NCI-H1436 (cell line): ENCODE measurements around the gene SKIC8.

Experiments
- DNase-seq: peaks from one replicate; lab custom pipeline; 2025; lab: John Stamatoyannopoulos, UW

The SKIC8 gene

DNA sequence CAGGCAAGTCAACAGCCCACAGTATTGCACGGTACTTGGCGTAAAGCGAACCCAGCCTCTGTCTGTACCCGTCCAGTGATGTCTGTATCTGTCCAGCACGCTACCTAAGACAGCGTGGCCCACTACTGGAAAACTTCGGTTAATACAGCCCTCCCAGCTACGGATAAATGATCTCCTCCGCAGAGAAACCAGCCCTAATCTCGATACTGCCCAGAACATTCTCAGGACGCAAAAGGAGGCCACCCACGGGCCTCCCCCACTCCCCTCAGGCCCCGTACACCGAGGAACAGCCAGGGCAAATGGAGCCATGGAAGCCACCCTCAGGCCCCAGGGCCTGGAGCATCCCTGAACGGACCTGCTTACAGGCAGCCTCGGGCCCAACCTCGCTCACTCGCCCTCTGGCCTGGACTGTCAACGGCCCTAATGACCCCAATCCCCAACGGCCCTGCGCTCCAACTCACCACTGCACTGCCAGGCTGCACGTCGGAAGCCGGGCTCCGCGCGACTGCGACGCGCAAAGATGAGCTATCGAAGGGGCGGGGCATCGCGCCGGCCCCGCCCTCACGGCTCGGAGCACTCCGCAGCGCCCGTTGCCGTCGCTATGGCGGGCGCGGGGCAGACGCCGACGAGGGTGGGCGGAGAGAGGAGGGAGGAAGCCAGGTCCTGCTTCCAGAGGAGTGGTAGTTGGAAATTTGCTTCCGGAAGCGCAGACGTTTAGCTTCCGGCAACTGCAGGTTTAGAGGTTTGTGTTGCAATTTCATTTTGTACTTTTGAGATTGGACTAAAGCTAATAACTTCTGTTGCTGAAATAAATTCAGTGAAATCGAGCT is at the start of gene SKIC8:
Gene SKIC8 (minus strand): TSS at position 509 of the 830 bp plus-strand sequence. CDS start 3,923 bp downstream, outside the sequence.
- DNase-seq = peak; percentile 90

- no peak for DNase-seq
Measured at GRCh38 chr15:78347586-78348543, 48.5 kb upstream of the SKIC8 start.

DNA sequence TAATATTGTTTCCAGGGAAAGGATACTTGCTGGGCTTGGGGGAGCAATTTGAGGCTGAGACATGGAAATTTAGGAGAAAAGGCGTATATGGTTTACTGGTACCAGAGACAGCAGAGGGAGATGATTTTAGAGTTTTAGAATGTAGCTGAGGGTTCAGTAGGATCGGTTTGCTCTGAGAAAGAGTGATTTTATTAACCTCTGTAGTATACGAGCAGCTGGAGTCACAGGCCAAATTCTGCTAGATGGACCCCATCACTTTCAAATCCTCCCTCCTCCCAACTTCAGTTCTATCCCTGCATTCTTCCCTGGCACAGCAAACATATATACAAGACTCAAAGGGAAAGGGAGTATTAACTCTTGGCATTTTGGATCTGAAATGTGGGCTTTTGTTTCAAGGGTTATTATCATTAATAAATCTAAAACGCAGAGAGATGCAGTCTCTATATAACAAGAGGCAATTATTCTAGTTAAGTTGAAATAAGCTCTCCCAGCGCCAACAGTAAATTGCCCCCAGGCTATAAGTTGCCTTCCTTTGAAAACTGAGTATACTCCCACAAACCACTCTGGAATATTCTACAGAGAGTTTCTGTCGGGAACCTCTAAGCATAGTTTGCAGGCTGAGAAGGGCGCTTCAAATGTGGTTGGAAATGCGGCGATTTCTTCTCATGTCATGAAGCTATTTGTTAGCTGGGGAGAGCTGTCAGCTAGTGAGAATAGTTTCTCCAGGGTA is 46.2 kb upstream of the SKIC8 start:
- no peak for DNase-seq

GRCh38 chr15:78343276-78344060 is 44.1 kb upstream of the SKIC8 start:
- no peak for DNase-seq

GRCh38 chr15:78342021-78342420 is 42.6 kb upstream of the SKIC8 start:
- DNase-seq = no peak

GRCh38 chr15:78341057-78341987 is 41.9 kb upstream of the SKIC8 start:
- DNase-seq = no peak

DNA sequence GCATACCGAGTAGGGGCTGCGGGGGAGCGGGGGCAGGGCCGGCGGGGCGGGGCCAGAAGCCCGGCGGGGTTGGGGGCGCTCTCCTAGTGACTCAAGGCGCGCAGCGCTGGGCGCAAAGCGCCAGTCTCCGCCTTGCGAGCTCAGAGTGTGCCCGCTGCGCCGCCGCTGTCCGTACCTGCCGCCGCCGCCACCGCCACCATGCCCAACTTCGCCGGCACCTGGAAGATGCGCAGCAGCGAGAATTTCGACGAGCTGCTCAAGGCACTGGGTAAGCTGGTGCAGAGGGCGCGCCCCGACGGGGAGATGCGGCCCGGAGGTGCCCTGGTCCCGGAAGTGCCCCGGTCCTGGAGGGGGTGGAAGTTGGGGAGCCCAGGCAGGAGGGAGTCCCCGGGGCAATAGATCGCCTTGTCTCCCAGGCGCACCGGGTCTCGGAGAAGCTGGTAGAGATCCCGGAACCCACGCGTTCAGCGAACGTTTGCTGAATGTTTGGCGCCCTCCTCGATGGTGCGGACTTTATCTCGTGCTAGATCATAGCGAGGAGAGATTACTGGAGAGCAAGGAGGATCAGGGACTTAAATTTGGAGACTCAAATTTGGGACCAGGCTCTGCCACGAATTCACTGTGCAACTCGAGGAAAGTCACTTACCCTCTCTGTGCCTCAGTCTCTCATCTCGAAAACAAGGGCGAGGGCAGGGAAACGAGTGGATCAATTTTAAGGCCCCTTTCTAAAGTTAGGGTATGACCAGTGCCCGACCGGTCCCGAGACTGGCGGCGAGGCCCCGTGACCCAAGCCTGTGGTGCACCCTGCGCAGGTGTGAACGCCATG is 41.0 kb upstream of the SKIC8 start, which contains the start of gene CRABP1:
Gene CRABP1 (plus strand): TSS at position 123 of the 826 bp plus-strand sequence. CDS start 76 bp downstream, at position 199.
- no peak for DNase-seq

DNA sequence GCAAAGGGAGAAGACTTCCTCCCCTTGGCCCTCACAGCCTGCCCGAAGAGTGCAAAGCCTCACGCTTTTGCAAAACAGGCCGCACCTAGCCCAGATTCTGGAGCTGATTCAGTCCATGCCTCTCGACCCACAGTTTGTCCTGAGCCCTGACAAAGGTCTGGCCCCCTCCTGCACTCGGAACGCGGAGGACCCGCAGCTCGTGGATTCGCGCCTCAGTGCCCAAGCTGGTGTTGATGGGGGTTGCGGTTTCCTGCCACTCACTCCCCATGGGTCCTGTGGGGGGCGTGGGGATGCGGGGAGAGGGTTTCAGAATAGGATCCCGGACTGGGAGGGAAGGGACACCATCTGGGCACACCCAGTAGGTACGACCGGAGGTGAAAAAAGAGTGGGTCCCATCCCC is 40.1 kb upstream of the SKIC8 start:
- DNase-seq = no peak

GRCh38 chr15:78338781-78339180 is 39.4 kb upstream of the SKIC8 start:
- DNase-seq = no peak

DNA sequence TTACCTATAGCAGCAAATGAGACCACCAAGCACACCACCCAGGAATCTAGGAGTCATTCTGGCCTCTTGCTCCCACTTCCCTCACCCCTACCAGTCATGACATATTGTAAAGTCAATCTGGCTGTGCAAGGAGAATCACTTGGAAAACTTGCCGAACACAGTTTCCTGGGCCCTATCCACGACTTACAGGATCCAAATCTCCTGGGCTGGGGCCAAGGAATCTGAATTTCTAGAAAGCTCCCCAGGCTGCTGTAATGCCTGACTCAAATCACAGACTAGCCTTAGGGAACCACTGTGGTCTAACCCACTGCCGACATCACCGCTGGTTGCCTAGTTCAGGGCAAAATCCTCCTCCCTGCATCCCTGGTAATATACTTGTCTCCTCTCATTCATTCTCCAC is 36.6 kb upstream of the SKIC8 start:
- no peak for DNase-seq

DNA sequence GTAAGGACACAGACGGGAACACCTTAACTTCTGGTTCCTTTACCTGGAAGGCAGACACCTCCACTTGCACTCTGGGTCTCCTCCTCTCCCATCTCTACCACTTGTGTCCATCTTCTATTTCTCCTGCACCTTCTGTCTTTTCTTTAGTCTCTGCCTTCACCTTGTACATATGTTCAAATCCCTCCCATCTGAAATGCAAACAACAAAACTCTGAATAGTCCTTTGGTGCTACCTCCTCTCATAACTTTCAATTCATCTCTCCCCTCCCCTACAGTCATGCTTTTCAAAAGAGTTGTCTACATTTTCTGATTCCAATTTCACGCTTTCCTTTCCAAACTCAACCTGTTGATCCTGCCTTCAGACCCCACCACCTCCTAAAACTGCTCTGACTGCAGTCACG is 35.4 kb upstream of the SKIC8 start:
- no peak for DNase-seq

GRCh38 chr15:78329625-78330024 is 30.2 kb upstream of the SKIC8 start:
- DNase-seq = no peak

DNA sequence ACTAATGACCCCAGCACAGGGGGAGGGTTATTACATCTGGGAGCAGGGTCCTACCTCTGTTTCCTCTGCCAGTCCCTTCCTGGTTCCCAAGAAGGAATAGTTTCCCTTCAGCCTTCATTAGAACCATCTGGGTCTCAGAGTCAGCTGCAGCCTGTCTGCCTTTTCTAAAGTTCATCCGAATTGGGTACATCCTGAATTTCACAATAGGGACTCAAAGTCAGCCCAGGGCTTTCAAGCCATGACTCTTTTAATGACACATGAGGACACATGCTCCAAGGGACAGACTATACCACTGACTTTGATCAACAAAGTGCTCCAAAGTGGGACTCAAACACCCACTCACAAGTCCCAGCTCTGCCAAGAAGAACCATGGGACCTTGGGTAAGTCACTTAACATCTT is 28.1 kb upstream of the SKIC8 start:
- DNase-seq = no peak

DNA sequence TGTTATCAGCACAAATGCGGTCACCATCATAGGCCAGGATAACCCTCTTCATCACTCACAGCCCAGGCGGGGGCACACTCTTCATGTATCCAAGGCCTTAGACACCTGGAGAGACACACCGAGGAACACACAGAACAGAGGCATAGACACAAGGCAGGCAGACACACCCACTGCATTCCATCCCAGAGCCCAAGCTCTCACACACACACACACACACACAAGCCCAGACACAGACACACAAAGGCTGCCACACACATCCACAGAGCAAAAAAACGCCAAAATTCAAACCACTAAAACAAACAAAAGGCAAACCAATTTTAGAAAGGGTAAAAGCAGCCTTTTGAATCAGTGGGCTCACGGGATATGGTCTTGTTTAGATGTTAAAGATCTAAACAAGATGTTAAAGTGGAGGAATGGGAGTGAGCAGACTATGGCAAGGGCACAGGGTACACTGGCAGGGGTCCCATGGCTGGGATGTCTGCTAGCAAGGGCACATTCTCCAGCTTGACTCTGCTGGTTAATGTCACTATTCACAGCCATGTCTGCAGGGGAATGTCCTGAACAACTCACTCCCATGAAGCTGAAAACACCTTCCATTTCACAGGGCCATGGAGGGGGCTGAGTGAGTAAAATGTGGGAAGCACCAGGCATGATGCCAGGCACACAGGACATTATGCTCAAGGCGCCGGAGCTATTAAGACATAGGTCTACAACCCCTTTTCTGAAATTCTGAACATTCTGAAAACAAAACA is 25.9 kb upstream of the SKIC8 start:
- DNase-seq = no peak

DNA sequence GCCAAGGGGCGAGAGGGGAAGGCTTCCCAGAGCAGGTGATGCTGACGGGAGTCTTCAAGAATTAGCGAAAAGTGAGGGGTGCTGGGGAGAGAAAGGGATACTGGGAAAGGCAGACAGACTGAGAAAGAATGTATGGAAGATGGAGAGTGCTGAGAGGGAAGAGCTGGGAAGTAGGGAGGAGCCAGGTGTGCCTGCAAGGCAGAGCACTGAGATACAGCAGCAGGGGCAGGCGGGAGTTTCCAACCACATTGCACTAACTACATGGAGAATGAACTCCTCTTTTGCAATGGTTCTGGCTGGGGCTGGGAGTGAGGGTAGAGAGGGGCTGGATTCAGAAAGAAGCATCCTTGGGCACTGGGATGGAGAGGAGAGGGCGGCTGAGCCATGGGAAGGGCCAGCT is 24.7 kb upstream of the SKIC8 start:
- DNase-seq = no peak

- no peak for DNase-seq
Measured at GRCh38 chr15:78323693-78324092, 24.3 kb upstream of the SKIC8 start.

- DNase-seq = no peak
Measured at GRCh38 chr15:78322724-78323521, 23.5 kb upstream of the SKIC8 start.

DNA sequence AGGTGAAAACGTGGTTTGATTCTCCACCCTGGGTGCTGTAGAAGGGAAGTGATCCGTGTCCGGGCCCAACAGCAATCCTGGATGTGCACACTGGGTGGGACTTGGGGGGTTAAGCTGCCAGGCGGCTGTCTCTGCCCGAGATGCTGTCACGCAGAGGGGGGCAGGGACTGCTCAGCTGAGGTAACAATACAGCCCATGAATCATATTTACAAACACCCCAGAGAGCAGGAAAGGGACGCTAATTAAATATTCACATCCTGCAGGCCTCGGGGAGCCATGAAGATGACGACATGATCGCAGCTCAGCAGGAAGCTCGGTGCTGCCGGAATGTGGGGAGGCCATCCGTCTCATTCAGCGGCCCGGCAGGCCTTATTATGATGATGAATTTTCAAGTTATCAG is 22.8 kb upstream of the SKIC8 start:
- DNase-seq = peak; percentile 41
